GM19328 (cell line): Measurements from ENCODE around the gene DTX1.
A peak's percentile ranks its signal among the peaks of the same experiment; 100 is the strongest.

ENCODE experiments used
- ATAC-seq: cut with Tn5 transposase; IDR thresholded peaks from one replicate; pipeline ENCODE4 v1.9.1; 2021; ENCODE audit warnings: mild to moderate bottlenecking, moderate library complexity; ENCODE audit not compliant: unreplicated experiment

DTX1 gene

DNA sequence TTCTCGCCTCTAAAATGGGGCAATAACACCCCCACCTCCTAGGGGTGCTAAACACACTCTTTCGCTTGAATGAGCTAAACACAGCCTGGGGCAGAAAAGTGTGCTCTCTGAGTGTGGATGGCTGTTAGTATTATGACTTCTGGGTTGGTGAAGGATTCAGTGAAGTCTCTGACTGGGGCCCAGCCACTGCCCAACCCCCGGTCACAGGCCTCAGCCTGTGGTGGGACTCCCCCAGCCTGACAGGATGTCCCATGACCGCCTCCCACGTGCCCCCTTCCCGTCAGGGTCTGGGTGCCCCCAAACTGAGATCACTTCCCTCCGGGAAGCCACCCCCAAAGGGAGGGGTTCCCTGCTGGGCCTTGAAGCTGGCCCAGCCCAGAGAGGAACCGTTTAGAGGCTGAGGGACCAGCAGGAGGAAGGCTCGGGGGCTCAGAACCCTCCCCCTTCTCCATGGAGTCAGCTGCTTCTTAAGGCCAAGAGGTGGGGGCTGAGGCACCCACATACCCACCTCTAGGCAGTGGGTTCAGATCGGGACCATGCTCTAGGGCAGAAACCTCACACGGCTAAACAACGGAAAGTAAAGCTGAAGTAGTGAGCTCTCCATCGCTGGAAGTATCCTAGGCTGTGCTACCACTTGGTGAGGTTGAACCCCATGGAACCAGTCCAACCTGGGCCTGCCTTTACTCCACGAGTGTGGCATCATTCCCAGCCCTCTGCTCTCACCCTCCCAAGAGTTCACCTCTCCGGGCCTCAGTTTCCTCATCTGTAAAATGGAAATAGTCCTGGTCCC, 13.8 kb downstream of the DTX1 start:
- no peak for ATAC-seq

DNA sequence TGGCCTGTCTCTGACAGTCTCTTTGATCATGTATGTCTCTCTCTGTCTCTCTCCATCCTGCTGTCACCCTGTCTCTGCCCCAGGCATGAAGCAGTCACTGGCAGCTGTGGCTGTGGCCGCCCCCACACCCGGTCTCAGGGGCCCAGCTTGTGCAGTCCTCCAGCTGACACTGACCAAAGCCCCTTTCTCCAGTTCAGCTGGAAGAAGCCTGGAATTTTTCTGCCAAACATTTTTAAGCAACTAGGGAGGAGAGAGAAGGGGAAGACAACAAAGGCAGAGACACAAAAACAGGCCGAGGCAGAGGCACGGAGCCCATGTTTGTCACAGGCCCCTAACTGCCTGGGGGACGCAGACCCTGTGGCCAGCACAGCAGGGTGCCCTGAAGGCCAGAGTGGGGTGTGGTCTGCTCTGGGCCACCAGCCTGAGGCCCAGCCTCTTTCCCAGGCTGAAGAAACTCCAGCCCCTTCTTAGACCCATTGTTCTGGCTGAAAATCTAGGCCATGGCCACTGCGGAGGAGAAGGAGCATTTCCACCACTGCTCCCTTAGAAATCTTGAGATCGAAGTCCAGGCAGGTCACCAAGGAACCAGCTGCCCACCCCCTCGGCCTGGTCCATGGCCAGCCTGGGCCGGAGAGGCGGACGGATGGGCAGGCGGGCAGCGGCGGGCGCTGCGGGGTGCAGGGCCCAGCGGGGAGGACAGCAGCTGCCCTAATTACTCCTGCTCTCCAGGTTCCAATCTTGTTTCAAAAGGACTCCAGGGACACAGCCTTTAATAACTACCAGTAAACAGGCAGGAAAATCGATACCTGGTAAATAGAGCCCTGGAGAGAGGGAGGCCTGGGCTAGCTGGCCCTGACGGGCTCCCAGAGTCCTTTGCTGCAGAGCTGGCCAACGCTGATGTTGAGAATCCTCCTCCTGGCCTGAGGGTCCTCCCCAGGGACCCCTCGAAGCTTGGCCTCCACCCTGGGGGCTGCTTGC, 14.9 kb downstream of the DTX1 start:
- no peak for ATAC-seq

DNA sequence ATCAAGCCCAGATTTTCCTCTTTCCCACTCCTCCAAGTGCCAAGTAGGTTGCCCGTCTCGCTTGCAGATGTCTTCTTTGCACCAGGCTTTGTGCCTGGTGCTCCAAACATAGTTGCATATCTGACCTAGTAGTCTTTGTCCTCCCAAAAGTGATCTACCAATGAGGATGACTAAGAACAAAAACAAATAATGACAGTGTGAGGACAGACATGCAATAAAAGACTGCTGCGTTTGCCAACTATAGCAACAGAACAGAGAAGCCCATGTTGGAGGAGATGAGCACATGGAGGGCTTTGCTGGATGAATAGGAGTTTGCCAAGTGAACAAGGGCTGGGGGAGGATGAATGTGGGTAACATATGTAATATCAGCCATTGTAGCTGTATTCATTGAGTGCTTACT, 15.6 kb downstream of the DTX1 start:
- ATAC-seq = no peak

DNA sequence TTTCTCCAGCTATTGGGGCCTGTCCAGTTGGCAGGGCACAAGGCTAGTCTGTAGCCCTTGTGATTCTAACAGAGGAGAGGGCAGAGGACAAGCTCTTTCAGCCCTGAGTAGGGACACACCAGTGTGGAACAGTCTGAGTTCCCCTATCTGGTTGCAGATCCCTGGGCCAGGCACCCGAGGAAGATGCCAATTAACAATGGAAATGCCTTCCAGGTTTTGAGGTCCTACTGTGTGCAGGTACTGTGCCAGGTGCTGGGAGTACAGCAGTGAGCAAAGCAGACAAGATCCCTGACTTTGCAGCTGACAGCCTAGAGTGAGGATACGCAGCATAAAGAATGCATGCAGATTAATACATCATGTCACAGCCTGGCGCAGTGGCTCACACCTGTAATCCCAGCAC, 17.1 kb downstream of the DTX1 start:
- ATAC-seq = no peak

DNA sequence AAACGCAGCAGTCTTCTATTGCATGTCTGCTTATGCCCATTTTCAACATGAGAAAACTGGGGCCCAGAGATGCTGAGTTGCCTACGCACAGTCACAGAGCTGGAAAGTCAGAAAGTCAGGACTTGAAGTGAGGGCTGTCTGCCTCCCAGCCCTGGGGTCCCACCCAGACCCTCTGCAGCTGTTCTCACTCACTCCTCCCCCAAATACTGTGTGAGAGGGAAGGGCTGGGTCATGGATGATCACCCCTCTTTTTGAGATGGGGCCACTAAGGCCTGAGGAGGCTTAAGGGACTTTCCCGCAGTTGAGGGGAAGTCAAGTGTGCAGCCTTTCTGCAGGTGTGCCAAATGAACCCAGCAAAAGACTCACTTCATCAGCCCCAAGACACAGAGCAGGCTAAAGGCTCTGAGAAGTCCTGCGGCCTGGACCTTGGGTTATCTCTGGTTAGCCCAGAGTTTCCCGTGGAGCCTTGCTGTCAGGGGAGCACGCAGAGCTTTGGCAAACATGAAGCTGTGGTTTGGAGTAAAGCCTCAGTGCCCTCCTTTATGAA, 18.7 kb downstream of the DTX1 start:
- ATAC-seq = peak; percentile 95

DNA sequence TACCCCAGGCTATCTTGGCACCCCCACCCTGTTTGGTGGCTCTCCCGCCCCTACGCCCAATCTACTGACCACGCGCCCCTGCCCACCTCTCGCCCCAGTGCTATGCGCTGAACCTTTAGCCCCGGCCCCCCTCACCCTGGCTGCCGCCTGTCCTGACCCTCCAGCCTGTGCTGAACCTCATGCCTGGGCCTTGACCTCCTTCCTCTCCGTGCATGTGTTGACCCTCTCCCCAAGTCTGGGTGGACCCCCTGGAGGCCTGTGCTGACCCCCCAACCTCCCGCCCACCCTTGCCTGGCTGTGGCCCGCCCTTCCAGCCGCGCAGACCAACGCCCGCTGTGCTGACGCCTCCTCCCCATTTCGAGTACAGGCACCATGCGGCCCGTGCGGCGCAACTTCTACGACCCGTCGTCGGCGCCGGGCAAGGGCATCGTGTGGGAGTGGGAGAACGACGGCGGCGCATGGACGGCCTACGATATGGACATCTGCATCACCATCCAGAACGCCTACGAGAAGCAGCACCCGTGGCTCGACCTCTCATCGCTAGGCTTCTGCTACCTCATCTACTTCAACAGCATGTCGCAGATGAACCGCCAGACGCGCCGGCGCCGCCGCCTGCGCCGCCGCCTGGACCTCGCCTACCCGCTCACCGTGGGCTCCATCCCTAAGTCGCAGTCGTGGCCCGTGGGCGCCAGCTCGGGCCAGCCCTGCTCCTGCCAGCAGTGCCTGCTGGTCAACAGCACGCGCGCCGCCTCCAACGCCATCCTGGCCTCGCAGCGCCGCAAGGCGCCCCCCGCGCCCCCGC, 20.7 kb downstream of the DTX1 start:
- no peak for ATAC-seq

DNA sequence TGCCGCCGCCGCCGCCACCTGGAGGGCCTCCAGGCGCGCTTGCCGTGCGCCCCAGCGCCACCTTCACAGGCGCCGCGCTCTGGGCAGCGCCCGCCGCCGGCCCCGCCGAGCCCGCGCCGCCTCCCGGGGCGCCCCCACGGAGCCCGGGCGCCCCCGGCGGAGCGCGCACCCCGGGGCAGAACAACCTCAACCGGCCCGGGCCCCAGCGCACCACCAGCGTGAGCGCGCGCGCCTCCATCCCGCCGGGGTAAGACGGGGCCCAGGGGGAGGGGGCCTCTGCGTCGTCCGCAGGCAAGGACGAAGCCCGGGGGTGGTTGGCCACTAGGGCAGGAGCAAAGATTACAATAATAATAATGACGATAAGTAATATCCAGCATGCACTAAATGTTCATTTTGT, 21.3 kb downstream of the DTX1 start:
- ATAC-seq = no peak

DNA sequence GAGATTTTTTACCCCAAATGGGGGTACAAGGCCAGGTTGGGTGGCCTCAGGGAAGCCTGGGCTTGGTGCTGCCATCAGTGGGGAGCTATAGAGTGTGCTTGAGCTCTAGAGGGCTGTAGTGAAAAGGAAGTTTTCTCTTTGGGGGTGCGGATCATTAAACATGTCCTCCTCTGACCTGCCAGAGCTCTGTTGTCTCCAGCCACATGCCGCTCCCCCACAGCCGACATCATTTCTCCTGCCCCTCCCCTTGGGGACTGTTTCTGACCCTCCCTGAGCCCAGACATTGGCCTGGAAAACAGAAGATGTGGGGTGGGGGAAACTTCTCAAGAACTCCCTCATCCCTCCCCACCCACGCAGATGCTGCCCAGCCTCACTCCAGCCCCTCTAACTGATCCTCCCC, 25.3 kb downstream of the DTX1 start:
- no peak for ATAC-seq

DNA sequence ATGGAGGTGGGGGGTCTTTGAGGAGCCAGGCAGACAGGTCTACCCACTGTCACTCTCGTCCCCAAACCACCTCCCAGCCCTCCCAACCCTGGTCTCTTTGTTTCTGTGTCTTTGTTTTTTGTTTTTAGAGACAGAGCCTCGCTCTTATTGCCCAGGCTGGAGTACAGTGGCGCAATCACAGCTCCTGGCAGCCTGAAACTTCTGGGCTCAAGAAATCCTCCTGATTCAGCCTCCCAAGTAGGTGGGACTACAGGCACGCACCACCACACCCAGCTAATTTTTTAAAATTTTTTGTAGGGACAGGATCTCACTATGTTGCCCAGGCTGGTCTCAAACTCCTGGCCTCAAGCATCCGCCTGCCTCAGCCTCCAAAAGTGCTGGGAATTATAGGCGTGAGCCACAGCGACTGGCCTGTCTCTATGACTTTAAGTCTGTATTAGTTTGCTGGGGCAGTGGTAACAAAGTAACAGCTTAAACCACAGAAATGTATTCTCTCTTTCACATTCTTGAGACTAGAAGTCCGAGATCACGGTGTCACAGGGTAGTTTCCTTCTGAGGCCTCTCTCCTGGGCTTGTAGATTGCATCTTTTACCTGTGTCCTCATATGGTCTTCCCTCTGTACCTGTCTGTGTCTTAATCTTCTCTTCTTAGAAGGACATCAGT, 26.1 kb downstream of the DTX1 start:
- no peak for ATAC-seq

DNA sequence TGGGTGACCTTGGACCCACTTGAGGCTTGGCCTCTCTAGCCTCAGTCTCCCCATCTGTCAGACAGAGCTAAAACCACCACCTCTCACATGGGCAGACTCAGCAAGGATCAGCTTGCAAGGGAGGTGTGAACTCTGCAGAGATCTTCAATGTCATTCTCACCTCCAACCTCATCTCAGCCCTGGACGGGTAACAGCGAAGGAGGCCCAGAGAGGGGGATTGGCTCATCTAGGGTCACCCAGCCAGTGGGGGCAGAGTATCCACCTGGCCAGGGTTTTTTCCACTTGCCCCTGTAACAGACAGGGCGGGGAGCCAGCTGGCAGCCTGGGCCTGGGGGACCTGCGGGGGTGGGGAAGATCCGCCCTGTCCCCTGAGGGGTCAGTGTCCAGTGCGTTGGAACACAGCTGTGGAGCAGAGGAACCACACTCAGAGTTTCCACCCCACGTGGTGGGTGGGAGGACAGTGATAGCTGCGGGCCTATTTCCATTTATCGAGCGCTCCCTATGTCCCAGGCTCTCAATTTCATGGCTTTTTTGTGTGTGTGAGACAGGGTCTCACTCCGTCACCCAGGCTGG, 27.4 kb downstream of the DTX1 start:
- no peak for ATAC-seq

DNA sequence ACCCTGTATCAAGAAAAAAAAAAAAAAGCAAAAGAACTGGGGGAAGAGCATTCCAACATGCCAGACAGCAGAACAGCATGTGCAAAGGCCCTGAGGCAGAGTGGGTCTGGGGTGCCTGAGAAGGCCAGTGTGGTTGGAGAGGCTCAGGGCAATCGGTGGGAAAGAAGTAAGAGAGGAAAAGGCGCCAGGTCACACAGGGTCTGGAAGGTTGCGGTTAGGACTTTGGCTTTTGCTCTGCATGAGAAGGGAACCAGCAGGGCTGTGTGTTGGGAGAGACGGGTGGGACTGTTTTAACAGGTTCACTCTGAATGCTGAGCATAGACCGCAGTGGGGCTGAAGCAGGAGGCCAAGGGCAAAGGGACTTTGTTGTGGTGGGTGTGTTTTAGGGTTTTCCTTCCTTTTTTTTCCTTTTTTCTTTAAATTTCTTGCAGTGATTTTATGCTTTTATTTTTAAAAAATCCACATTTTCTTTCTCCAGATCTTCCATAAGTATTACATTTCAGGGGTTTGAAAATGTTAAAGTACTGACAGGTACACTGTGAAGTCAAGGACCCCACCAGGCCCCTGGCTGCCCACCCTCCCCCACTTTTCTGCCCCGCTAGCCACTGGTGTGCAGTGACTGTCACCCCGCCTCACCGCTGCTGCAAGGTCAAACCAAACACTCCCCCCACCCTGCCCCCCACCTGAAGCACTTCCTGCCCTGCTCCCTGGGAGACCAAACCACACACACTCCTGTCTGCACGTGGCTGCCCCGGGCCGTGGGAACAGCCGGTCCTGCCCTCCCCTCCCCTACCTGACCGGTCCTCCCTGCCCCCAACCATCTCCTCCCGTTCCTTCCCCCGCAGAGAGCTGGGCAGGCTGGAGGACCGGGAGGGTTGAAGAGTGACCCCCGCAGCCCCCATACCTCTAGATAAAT, 30.0 kb downstream of the DTX1 start:
- ATAC-seq = no peak

DNA sequence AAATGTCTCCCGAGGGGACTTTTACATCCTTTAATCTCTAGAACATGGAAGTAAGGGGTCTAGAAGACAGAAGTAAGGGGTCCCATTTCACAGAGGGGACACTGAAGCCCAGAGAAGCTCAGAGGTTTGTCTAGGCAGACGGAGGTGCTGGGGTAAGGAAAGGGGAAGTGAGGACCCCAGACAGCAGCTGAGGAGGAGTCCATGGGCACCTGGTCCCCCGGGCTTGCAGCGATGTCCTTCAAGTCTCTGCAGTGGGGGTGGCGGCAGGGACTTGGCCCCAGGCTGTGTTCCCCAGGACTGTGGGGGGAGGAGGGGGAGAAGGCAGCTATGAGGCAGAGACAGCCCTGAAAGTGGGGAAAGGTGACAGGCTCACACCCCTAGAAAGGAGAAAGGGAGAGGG, 30.7 kb downstream of the DTX1 start:
- no peak for ATAC-seq

DNA sequence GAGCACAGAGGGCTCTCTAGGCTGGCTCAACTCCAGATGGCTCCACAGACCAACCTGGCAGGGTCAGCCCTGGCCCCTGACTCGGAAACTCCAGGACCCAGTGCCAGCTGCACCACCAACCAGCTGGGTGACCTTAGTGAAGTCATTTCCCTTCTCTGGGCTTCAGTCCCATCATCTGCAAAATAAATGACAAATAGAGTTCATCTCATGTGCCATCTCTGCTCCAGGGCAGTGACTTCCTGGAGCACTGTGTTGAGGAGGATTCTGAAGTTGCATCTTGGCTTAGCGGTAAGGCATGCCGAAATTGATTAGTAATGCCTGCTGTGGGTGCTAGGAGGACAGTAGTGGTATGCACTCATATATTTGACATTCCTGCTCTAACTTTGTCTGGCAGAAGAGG, 31.5 kb downstream of the DTX1 start:
- ATAC-seq = no peak

DNA sequence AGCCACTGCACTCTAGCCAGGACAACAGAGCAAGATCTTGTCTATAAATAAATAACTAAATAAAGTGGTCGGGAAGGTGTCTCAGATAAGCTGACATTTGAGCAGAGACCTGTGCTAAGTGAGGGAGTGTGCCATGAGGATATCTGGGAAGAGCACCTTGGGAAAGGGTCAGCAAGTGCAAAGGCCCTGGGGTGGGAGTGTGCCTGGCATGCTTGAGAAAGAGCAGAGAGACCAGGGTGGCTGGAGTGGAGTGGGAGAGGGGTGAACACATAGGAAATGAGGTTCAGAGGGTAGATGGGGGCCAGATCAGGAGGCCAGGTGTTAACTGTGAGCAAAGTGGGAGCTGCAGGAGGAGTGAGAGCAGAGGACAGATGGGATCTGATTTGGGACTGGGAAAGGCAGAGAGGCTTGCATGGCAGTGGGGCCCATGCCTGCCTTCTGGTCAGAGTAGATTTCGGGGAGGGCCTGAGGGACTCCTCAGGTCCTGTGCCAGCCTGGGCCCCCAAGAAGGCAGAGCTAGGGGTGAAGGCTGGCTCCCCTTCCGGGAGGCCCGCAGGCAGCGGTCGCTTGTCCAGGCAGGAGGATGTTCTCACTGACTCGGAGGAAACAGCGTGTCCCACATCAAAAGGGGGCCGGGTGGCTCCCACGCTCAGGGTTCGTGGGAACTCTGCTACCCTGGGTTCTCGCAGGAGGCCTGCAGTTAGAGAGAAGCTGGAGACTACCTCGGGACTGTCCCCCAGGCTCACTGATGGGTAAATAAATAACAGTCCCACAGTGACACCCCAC, 32.6 kb downstream of the DTX1 start:
- ATAC-seq = no peak

DNA sequence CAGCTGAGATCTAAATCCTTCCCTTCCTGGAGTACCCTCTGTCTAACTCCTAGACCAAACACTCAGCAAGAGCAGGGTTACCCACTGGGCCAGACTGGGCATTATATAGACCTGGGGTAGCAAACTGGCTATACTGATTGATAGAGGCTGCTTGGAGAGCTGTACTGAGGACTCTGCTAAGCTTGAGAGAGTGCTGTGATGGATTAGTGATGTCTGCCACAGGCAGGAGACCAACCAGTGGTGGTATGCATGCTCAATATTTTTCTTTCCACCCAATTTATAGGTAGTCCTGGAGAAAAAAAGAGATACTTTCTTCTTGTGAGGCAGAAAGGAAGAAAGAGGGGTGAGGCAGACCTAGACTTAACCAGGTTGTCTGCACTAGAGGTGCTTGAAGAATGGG, 33.3 kb downstream of the DTX1 start:
- ATAC-seq = no peak

DNA sequence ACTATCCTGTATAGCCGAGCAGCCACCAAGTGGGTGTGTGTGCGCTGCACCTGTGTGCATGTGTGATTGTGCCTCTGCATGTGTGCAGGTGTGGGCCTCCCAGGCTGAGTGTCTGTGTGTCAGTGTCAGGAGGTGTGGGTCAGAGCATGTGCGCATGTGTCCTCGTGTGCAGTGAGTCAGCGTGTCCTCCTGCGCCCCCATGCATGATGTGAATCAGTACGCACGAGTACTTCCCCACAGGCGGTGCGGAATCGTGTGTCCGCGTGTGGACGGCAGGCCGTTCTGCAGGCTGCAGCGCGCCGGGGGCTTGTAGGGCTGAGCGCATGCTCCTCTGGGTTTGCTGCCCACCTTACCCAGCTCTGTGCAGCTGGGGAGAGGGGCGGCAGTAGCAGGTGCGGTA, 34.2 kb downstream of the DTX1 start:
- ATAC-seq = no peak

DNA sequence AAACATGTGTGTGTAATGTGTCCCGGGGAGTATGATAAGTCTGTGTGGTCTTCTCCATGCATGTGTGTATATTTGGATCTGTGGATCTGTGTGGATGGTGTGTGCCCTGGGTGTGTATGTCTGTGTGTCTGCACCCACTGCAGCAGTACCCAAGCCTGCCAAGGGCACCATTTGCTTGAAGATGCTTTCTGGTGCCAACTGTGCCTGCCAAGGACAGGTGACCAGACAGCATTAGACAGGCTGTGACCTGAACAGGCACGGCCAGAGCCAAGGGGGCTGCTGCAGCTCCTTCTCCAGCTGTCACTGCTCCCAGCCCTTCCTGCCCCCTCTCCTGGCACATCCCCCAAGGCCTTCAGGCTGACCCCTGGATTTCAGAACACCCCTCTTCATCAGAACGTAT, 35.0 kb downstream of the DTX1 start:
- no peak for ATAC-seq
